Heart right ventricle (tissue), 16 donors: Measurements from ENCODE around the gene NPAS3. TPM values are rescaled to one million over a fixed set of nuclear protein-coding genes. Genes with fewer than 3 reads are reported as not detected.

Source experiments
- ATAC-seq, 8 donors: fragments of 200-7000 bp; cut with Tn5 transposase; one replicate each; pipeline ENCODE4 v1.9.1; 2020; ENCODE audit warnings: mild to moderate bottlenecking in 8 of 8, moderate library complexity in 8 of 8, moderate number of reproducible peaks in 1 of 8
- DNase-seq, 2 donors: peaks; one replicate each; pipeline ENCODE4 v3.0.0-alpha.2; 2020
- H3K27ac ChIP-seq, 10 donors: fragments of 200-600 bp; sonication (generic) in 2 of 10; one replicate each; pipeline versions ENCODE4 v1.5.0 to v1.8.0; 2020 to 2022; ENCODE audit warnings: mild to moderate bottlenecking in 3 of 10
- H3K27me3 ChIP-seq, 7 donors: fragments of 200-600 bp; one replicate each; pipeline ENCODE4 v1.8.0; 2021 to 2022; ENCODE audit warnings: mild to moderate bottlenecking in 2 of 7
- H3K36me3 ChIP-seq, 9 donors: fragments of 200-600 bp; sonication (generic) in 1 of 9; one replicate each; pipeline versions ENCODE4 v1.5.0 to v1.8.0; 2020 to 2022; ENCODE audit warnings: mild to moderate bottlenecking in 2 of 9
- H3K4me1 ChIP-seq, 9 donors: fragments of 200-600 bp; sonication (generic) in 1 of 9; one replicate each; pipeline versions ENCODE4 v1.5.0 to v1.8.0; 2020 to 2022; ENCODE audit warnings: mild to moderate bottlenecking in 4 of 9
- H3K4me3 ChIP-seq, 10 donors: fragments of 200-600 bp; sonication (generic) in 2 of 10; one replicate each; pipeline versions ENCODE4 v1.5.0 to v1.8.0; 2020 to 2022; ENCODE audit warnings: mild to moderate bottlenecking in 7 of 10, moderate library complexity in 2 of 10
- H3K9me3 ChIP-seq, 11 donors: fragments of 200-600 bp in 10 of 11; sonication (generic) in 2 of 11; one replicate each; pipeline versions ENCODE4 v1.5.0 to v1.8.0; 2013 to 2022; ENCODE audit warnings: mild to moderate bottlenecking in 2 of 11, control low read depth in 1 of 11, moderate library complexity in 1 of 11
- CTCF ChIP-seq, 9 donors: fragments of 200-600 bp; sonication (generic) in 2 of 9; IDR thresholded peaks; one replicate each; pipeline versions ENCODE4 v1.5.0 to v1.8.0; 2021 to 2022; ENCODE audit warnings: antibody characterized with exemption in 9 of 9, mild to moderate bottlenecking in 5 of 9, moderate library complexity in 1 of 9
- whole genome bisulfite sequencing, 2 donors: extraction: QIAGEN DNeasy Blood & Tissue Kit; methylation state at CpG; one replicate each; pipeline ENCODE4 v1.1.7; 2013; ENCODE audit warnings: inconsistent platforms in 1 of 2; 5-methylcytosine and 5-hydroxymethylcytosine counted together
- intact Hi-C, 10 donors: fragments of 100-400 bp; cut with DNase I; formaldehyde crosslinking; loops; one replicate each; pipeline versions ENCODE4 v1.11.1 to v1.14.2; 2022
- polyA plus RNA-seq, 2 donors: library from polyadenylated mRNA; stranded (reverse); fragments of 200-250 nt; gene quantifications; one replicate each; pipeline ENCODE4 v1.2.3, GENCODE V29; 2013
- total RNA-seq, 10 donors: library from RNA; stranded (reverse); fragmentation: NEBNext Ultra II Directional in 3 of 10; extraction: Animal tissue kit (Norgen Biotek cat#: 25700) in 3 of 10; gene quantifications; one replicate each; pipeline versions ENCODE4 v1.2.1 to v1.2.4, GENCODE V29; 2021 to 2023
- donor health status: Arrhythmogenic right ventricular cardiomyopathy.
- donor health status: ischemic (EF 13 %, LVEDD 7.1; RV severe dilation, severe dysfunction).
- donor health status: healthy with polysubstance abuse.
- donor health status: DM: no; HTN: yes; CAD: no.
- donor health status: DM: no; HTN: no; CAD: no.
- donor health status: ischemic (EF 25% LVEDD 6.9; RV normal size, moderate dysfunction).
- donor health status: ischemic (EF 25% LVEDD 5.7; RV mildly dilated, moderate dysfunction).
- donor health status: healthy.
- donor health status: DM: yes; HTN: yes; CAD: no.
- donor health status: Ischemic cardiomyopathy.
- donor health status: ischemic (EF 35%, LVEDD 5.7; RV mildly dilated, moderate dysfunction).
- donor health status: nonischemic (EF 11% LVEDD 7.7; RV severe dilation, severe dysfunction).
- donor health status: DM: yes; HTN: yes; CAD: no.
- donor health status: PGD.
- donor health status: ischemic (EF 29% LVEDD 5.4; RV normal size, mild dysfunction).
- donor health status: nonischemic (EF 23%, LVEDD 6.1; RV moderate dilation, normal function).

The NPAS3 gene
- total and polyA plus RNA-seq, 12 donors, result 0.12 to 2.8 (median 0.99) TPM

GRCh38 chr14:33682760-33683159 lies 744.1 kb downstream of the NPAS3 start:
- DNase-seq, result peak; percentile 56 to 66
- H3K27me3 ChIP-seq, result no peaks in the 10 kb centered on the region
- TF ChIP-seq CTCF (IDR thresholded peaks at IDR 0.05), result no peak
- peak in 7 of 8 donors; percentile 86 to 98 (median 95) for ATAC-seq
- intact Hi-C loops, result loop anchor here in 1 of 10 donors (5.0 kb wide), 1 partner anchor 110 kb away; no protein-coding TSS in a partner anchor
- no peaks in the 10 kb centered on the region for H3K36me3 ChIP-seq
- no peaks in the 10 kb centered on the region for H3K9me3 ChIP-seq
- peak overlapping the region in 2 of 10 donors; percentile 44 to 62 for H3K27ac ChIP-seq
- H3K4me1 ChIP-seq, result peaks cover 0 to 14% (median 9%) of the 10 kb centered on the region in 9 donors
- WGBS, 2 donors, result 36 to 52% methylated on average over 4 of the region's 4 CpGs
- H3K4me3 ChIP-seq, result no peak overlapping the region

GRCh38 chr14:33685026-33685425 lies 746.3 kb downstream of the NPAS3 start:
- DNase-seq (no peak), ATAC-seq (no peak)
- TF ChIP-seq CTCF (IDR thresholded peaks at IDR 0.05), result no peak
- Histone ChIP-seq H3K4me3 (no peak overlapping the region), H3K4me1 (peaks cover 0 to 14% (median 9%) of the 10 kb centered on the region in 9 donors), H3K27ac (no peak overlapping the region), H3K9me3 (no peaks in the 10 kb centered on the region), H3K36me3 (no peaks in the 10 kb centered on the region), H3K27me3 (no peaks in the 10 kb centered on the region)
- intact Hi-C loops, result no loop called here
- WGBS, 2 donors, result 95 to 96% methylated on average over 9 of the region's 9 CpGs

GRCh38 chr14:33685698-33686097 lies 747.0 kb downstream of the NPAS3 start:
- H3K4me1 ChIP-seq, result peaks cover 0 to 14% (median 9%) of the 10 kb centered on the region in 9 donors
- TF ChIP-seq CTCF (IDR thresholded peaks at IDR 0.05), result no peak
- intact Hi-C loops, result no loop called here
- no peaks in the 10 kb centered on the region for H3K36me3 ChIP-seq
- no peak overlapping the region for H3K4me3 ChIP-seq
- WGBS, 2 donors, result 67 to 69% methylated on average over 1 of the region's 1 CpG
- H3K27me3 ChIP-seq, result no peaks in the 10 kb centered on the region
- ATAC-seq (no peak), DNase-seq (no peak)
- no peak overlapping the region for H3K27ac ChIP-seq
- no peaks in the 10 kb centered on the region for H3K9me3 ChIP-seq

GRCh38 chr14:33686218-33686617 lies 747.5 kb downstream of the NPAS3 start:
- peaks cover 0 to 14% (median 9%) of the 10 kb centered on the region in 9 donors for H3K4me1 ChIP-seq
- H3K36me3 ChIP-seq, result no peaks in the 10 kb centered on the region
- WGBS, 2 donors, result 82 to 91% methylated on average over 3 of the region's 3 CpGs
- no peak for TF ChIP-seq CTCF (IDR thresholded peaks at IDR 0.05)
- ATAC-seq (no peak), DNase-seq (no peak)
- no peaks in the 10 kb centered on the region for H3K27me3 ChIP-seq
- H3K9me3 ChIP-seq, result no peaks in the 10 kb centered on the region
- intact Hi-C loops, result no loop called here
- no peak overlapping the region for H3K27ac ChIP-seq
- H3K4me3 ChIP-seq, result no peak overlapping the region
